ENCODE data around the gene KIRREL3. TPM values are rescaled to one million over a fixed set of nuclear protein-coding genes. Genes with fewer than 3 reads are reported as not detected.

Gene KIRREL3
- total and polyA plus RNA-seq, 2 of the 8 experiments (the other 6 are each of a cell fraction or from before 2014, with no cell fraction given): 0.29 to 0.32 TPM

- TF ChIP-seq RXRA (IDR thresholded peaks at IDR 0.05; ENCODE audit: insufficient read depth, low read depth, low read length) (no peak), RNF2 (IDR thresholded peaks at IDR 0.05; ENCODE audit: borderline replicate concordance, low read depth, low read length, missing control alignments, poor library complexity, severe bottlenecking) (no peak), TEAD4 (IDR thresholded peaks at IDR 0.05; ENCODE audit: low read depth, low read length) (no peak), ATF2 (IDR thresholded peaks at IDR 0.05; ENCODE audit: low read length) (no peak), KDM4A (IDR thresholded peaks at IDR 0.05; ENCODE audit: low read depth, low read length, severe bottlenecking) (no peak)
Measured at GRCh38 chr11:126993599-126993998, 7.0 kb downstream of the KIRREL3 start (continued).

All from H1 (cell line).